Measurements from ENCODE around the gene GATAD2B. TPM values are rescaled to one million over a fixed set of nuclear protein-coding genes. Genes with fewer than 3 reads are reported as not detected.

GATAD2B gene
- total and polyA plus RNA-seq, 2 donors (not counting 3 experiments of a cell fraction or from before 2014, with no cell fraction given) = 8.5 to 46.3 TPM

DNA sequence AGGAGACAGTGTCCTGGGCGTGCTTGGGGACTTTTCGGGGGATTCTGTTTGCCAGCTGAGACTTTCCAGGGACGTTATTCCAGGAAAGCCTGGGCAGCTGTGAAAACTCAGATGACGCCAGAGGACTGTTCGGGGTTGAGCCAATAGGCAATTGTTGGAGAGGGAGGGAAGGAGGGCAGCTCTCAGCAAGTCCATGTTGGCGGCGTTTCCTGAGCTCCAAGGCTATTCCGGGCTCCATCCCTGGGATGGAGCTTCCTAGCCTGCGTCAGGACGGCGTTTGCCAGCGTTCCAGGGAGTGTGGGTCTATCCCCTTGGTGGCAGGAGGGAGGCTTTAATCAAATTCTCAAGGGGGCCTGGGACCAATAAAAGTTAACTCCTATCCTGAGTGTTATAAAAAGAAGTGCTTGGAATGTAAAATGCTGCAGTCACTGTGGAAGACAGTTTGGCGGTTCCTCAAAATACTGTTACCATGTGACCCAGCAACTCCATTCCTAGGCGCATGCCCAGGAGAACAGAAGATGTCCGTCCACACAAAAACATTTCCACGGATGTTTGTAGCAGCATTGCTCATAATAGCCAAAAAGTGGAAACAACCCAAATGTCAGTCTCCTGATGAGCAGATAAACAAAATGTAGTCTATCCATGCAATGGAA, 132.3 kb downstream of the GATAD2B start:
- no TSS peak for BruUV-seq (replicated peaks)
- no peaks in the 10 kb centered on the region for H3K36me3 ChIP-seq (ENCODE audit: control insufficient read depth in 2 of 2, extremely low read depth in 1 of 2, insufficient read depth in 2 of 2, low read length in 2 of 2)
- FAIRE-seq (peak; percentile 88), DNase-seq (ENCODE audit: low read depth, low spot score) (peak; percentile 85)
- peaks cover 14% of the 10 kb centered on the region for H3K4me1 ChIP-seq (ENCODE audit: control insufficient read depth, extremely low read depth, insufficient read depth, low read length)
- H3K4me2 ChIP-seq (ENCODE audit: insufficient read depth, low read length) = peak overlapping the region; percentile 27
- H3K79me2 ChIP-seq (ENCODE audit: control insufficient read depth, insufficient read depth, low read length) = no peaks in the 10 kb centered on the region
- intact Hi-C loops (cut with micrococcal nuclease) (no loop called here), dilution Hi-C loops (cut with MboI; ENCODE audit: extremely low pct_ligation_motif_present, low sequenced_read_pairs) (no loop called here)
- H3K9ac ChIP-seq (replicated peaks; ENCODE audit: extremely low read depth, insufficient read depth, low read length) = no peak overlapping the region
- CTCF ChIA-PET = interaction anchor here (0.9 to 1.7 kb wide), 3 partner anchors 9 to 196 kb away, joined by 3 to 8 read pairs (median 4); partner anchors contain the start of gene RAB13
- H3K9me1 ChIP-seq (replicated peaks; ENCODE audit: control insufficient read depth, extremely low read depth, insufficient read depth, low read length) = no peaks in the 10 kb centered on the region
- H3K27me3 ChIP-seq (ENCODE audit: control insufficient read depth in 2 of 2, insufficient read depth in 2 of 2, low read length in 2 of 2) = peaks cover 0 to 2% of the 10 kb centered on the region in 2 experiments
- H3K27ac ChIP-seq (ENCODE audit: insufficient read depth, low read depth, low read length) = peak overlapping the region; percentile 29
- POLR2A ChIA-PET = interaction anchor here (1.0 kb wide), 1 partner anchor 163 kb away, joined by 3 read pairs; the partner anchor contains the start of gene S100A13
- TF ChIP-seq MAX (IDR thresholded peaks at IDR 0.05; ENCODE audit: insufficient read depth, insufficient read length) (no peak), FOS (IDR thresholded peaks at IDR 0.05; ENCODE audit: borderline replicate concordance, insufficient read depth, low read length) (no peak), MYC (IDR thresholded peaks at IDR 0.05; ENCODE audit: low read depth, low read length) (no peak), EZH2 (IDR thresholded peaks at IDR 0.05; ENCODE audit: borderline replicate concordance, low read depth, low read length, severe bottlenecking) (no peak), JUN (IDR thresholded peaks at IDR 0.05; ENCODE audit: borderline replicate concordance, insufficient read depth, insufficient read length, low read depth) (no peak), CTCF (IDR thresholded peaks at IDR 0.05; ENCODE audit: extremely low read depth in 1 of 2, insufficient read depth in 1 of 2, low read depth in 1 of 2, low read length in 2 of 2) (no peak), POLR2A (IDR thresholded peaks at IDR 0.05; ENCODE audit: low read depth, low read length) (no peak), GATA2 (IDR thresholded peaks at IDR 0.05; ENCODE audit: insufficient read depth, insufficient read length, low read depth, low read length) (no peak), POLR2AphosphoS5 (IDR thresholded peaks at IDR 0.05; ENCODE audit: insufficient read depth, low read depth, low read length) (no peak)
- H3K4me3 ChIP-seq (replicated peaks in 1 of 3; ENCODE audit: insufficient read depth in 1 of 3, low read depth in 1 of 3, low read length in 3 of 3) = peak overlapping the region in 1 of 3 experiments; percentile 7
- no peaks in the 10 kb centered on the region for H4K20me1 ChIP-seq (replicated peaks; ENCODE audit: control insufficient read depth, extremely low read depth, insufficient read depth, low read length)
- no peaks in the 10 kb centered on the region for H3K9me3 ChIP-seq (replicated peaks; ENCODE audit: control insufficient read depth, insufficient read depth, low read length)
- peak overlapping the region; percentile 75 for H2AFZ ChIP-seq (ENCODE audit: low read depth, low read length)

All from endothelial cell of umbilical vein (primary cell).